Adrenal gland (tissue), 12 donors: Measurements from ENCODE around the gene ZNF837. TPM values are rescaled to one million over a fixed set of nuclear protein-coding genes. Genes with fewer than 3 reads are reported as not detected.

Experiments
- DNase-seq, 7 donors: peaks; one replicate each; pipeline ENCODE4 v3.0.0-alpha.2; 2019 to 2020
- H3K27ac ChIP-seq, 5 donors: fragments of 200-600 bp; sonication (generic) in 4 of 5; 1 replicate in 3 of 5; 2 replicates in 2 of 5; pipeline versions ENCODE4 v1.5.1 to v1.8.0; 2016 to 2020; ENCODE audit warnings: mild to moderate bottlenecking in 1 of 5
- H3K27me3 ChIP-seq: fragments of 200-600 bp; 2 replicates; pipeline ENCODE4 v1.8.0; 2021
- H3K36me3 ChIP-seq, 2 donors: fragments of 200-600 bp; replicated peaks in 1 of 2; 1 replicate in 1 of 2; 2 replicates in 1 of 2; pipeline versions ENCODE4 v1.5.1 to v1.8.0; 2018 to 2022
- H3K4me1 ChIP-seq, 2 donors: fragments of 200-600 bp; replicated peaks in 1 of 2; 1 replicate in 1 of 2; 2 replicates in 1 of 2; pipeline versions ENCODE4 v1.5.1 to v1.8.0; 2018 to 2021
- H3K4me3 ChIP-seq, 4 donors: fragments of 200-600 bp; sonication (generic) in 3 of 4; one replicate each; pipeline ENCODE4 v1.5.1; 2016 to 2018
- H3K9me3 ChIP-seq, 3 donors: fragments of 200-600 bp; sonication (generic) in 1 of 3; replicated peaks in 1 of 3; 1 replicate in 2 of 3; 2 replicates in 1 of 3; pipeline versions ENCODE4 v1.5.1 to v1.8.0; 2016 to 2021
- POLR2A ChIP-seq, 2 donors: fragments of 450-650 bp; IDR thresholded peaks; one replicate each; pipeline ENCODE4 v1.6.1; 2017; ENCODE audit warnings: antibody characterized with exemption in 2 of 2, mild to moderate bottlenecking in 2 of 2, moderate library complexity in 1 of 2
- WGBS, 4 donors: extraction: QIAGEN DNeasy Blood & Tissue Kit in 2 of 4; methylation state at CpG; one replicate each; pipeline versions ENCODE4 v1.1.5 to v1.1.7; 2013 to 2017; 5-methylcytosine and 5-hydroxymethylcytosine counted together
- intact Hi-C, 2 donors: fragments of 100-400 bp; cut with DNase I; formaldehyde crosslinking; loops; one replicate each; pipeline versions ENCODE4 v1.14.1 to v1.15.0; 2022 to 2023
- polyA plus RNA-seq, 3 donors: library from polyadenylated mRNA; stranded (reverse); fragments of 200-250 nt in 2 of 3; fragments of 350-450 nt in 1 of 3; fragmentation: Illumina TruSeq in 1 of 3; extraction: RNeasy Lipid Tissue Mini Kit (QIAGEN cat#74804) in 1 of 3; gene quantifications; one replicate each; pipeline ENCODE4 v1.2.3, GENCODE V29; 2013 to 2014
- total RNA-seq, 9 donors: library from RNA; depleted of rRNA in 4 of 9; stranded (reverse); fragments of >200 nt in 4 of 9; fragments of 120-200 nt in 1 of 9; fragmentation: NEBNext Ultra II Directional in 1 of 9; extraction: Animal tissue kit (Norgen Biotek cat#: 25700) in 1 of 9; gene quantifications; one replicate each; pipeline versions ENCODE4 v1.1.0 to v1.2.4, GENCODE V29; 2013 to 2023
- TF ChIP-seq, protein P1 (sequence below), 6 experiments: fragments of 450-650 bp in 4 of 6; fragments of 200-600 bp in 2 of 6; sonication (generic) in 1 of 6; IDR thresholded peaks; 1 replicate in 5 of 6; 2 replicates in 1 of 6; pipeline versions ENCODE4 v1.5.1 to v1.8.0; 2016 to 2021; ENCODE audit warnings: antibody characterized with exemption in 6 of 6, mild to moderate bottlenecking in 2 of 6, moderate library complexity in 1 of 6
- donor health status: healthy with polysubstance abuse.
- donor health status: Bipolar disorder and iron deficiency.
- donor health status: DM: yes; HTN: yes; CAD: no.
- donor health status: DM: no; HTN: no; CAD: no.
- donor health status: DM: no; HTN: no; CAD: no.
- donor health status: DM: yes; HTN: yes; CAD: no.

Gene ZNF837
- total and polyA plus RNA-seq, 12 donors = 0.09 to 10.5 (median 4.6) TPM

GRCh38 chr19:58352760-58353671, 27.8 kb downstream of the ZNF837 start, which contains the start of gene A1BG:
Gene A1BG, minus strand, starts transcription at chr19:58353492. Its CDS starts 55 bp downstream, at chr19:58353437.
- Histone ChIP-seq H3K27me3 (peaks cover 37% of the 10 kb centered on the region), H3K4me1 (peaks cover 9 to 23% of the 10 kb centered on the region in 2 donors), H3K27ac (no peak within 1 kb of the TSS), H3K9me3 (no peaks in the 10 kb centered on the region), H3K4me3 (no peak within 1 kb of the TSS), H3K36me3 (no peaks in the 10 kb centered on the region)
- intact Hi-C loops = no loop called here
- DNase-seq = no peak
- WGBS, 4 donors = 56 to 79% (median 77%) methylated on average over 9 to 26 of the region's 26 CpGs
- TF ChIP-seq, protein P1, sequence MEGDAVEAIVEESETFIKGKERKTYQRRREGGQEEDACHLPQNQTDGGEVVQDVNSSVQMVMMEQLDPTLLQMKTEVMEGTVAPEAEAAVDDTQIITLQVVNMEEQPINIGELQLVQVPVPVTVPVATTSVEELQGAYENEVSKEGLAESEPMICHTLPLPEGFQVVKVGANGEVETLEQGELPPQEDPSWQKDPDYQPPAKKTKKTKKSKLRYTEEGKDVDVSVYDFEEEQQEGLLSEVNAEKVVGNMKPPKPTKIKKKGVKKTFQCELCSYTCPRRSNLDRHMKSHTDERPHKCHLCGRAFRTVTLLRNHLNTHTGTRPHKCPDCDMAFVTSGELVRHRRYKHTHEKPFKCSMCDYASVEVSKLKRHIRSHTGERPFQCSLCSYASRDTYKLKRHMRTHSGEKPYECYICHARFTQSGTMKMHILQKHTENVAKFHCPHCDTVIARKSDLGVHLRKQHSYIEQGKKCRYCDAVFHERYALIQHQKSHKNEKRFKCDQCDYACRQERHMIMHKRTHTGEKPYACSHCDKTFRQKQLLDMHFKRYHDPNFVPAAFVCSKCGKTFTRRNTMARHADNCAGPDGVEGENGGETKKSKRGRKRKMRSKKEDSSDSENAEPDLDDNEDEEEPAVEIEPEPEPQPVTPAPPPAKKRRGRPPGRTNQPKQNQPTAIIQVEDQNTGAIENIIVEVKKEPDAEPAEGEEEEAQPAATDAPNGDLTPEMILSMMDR (IDR thresholded peaks at IDR 0.05) = no peak
- TF ChIP-seq POLR2A (IDR thresholded peaks at IDR 0.05) = no peak

GRCh38 chr19:58351990-58352755, 28.7 kb downstream of the ZNF837 start:
- no peaks in the 10 kb centered on the region for H3K9me3 ChIP-seq
- H3K4me1 ChIP-seq = peaks cover 9 to 23% of the 10 kb centered on the region in 2 donors
- H3K27me3 ChIP-seq = peaks cover 36% of the 10 kb centered on the region
- no peaks in the 10 kb centered on the region for H3K36me3 ChIP-seq
- 76 to 81% (median 79%) methylated on average over 19 to 23 of the region's 23 CpGs for WGBS, 4 donors
- no peak for DNase-seq
- TF ChIP-seq, protein P1 (IDR thresholded peaks at IDR 0.05) = no peak
- TF ChIP-seq POLR2A (IDR thresholded peaks at IDR 0.05) = no peak
- H3K4me3 ChIP-seq = no peak overlapping the region
- intact Hi-C loops = no loop called here
- H3K27ac ChIP-seq = no peak overlapping the region

DNA sequence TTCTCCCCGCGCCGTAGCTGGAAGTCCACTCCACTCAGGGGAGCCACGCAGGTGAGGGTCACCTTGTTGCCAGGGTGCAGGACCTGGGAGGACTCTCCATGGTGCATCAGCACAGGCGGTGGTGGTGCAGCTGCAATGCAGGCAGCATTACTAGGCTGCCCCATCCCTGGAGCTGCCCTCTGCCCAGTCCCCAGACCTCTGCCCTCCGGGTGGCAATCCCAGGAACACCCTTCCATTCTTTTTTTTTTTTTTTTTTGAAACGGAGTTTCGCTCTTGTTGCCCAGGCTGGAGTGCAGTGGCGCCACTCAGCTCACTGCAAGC, 29.3 kb downstream of the ZNF837 start:
- H3K4me3 ChIP-seq = no peak overlapping the region
- H3K9me3 ChIP-seq = no peaks in the 10 kb centered on the region
- no peaks in the 10 kb centered on the region for H3K36me3 ChIP-seq
- peaks cover 29% of the 10 kb centered on the region for H3K27me3 ChIP-seq
- TF ChIP-seq, protein P1 (IDR thresholded peaks at IDR 0.05) = no peak
- TF ChIP-seq POLR2A (IDR thresholded peaks at IDR 0.05) = no peak
- intact Hi-C loops = no loop called here
- H3K27ac ChIP-seq = no peak overlapping the region
- no peak for DNase-seq
- WGBS, 4 donors = 86 to 90% (median 89%) methylated on average over 8 to 9 of the region's 9 CpGs
- H3K4me1 ChIP-seq = peaks cover 9 to 17% of the 10 kb centered on the region in 2 donors

DNA sequence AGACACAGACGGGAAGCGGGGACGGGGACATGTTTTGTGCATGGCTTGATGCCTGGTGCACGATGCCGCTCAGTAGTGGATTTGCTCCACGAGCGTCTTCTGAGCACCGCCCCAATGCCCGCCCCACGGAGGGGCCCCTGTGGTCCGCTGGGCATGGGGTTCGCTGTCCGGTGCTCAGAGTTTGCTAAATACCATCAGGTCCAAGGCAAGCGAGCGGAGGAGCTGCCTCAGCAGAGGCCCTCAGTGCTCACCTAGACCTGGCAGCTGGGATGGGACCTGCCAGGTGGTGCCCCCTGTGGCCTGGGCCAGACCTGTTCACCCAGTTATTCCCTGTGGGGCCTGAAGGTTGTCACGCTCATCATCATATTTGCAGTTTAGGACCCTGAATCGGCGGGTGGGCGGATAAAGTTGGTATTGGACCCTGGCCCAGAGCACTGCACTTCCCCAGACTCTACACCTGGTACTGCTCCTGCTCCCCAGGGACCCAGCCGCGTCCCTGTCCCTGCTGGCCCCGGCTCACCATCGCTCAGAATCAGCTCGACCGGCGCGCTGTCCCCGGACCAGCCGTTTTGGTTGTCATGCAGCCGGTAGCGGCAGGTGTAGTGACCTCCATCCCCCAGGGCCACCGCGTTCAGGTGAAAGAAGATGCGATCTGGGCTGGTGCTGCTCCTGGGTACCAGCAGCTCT, 29.8 kb downstream of the ZNF837 start:
- H3K4me3 ChIP-seq = no peak overlapping the region
- H3K9me3 ChIP-seq = no peaks in the 10 kb centered on the region
- no peak overlapping the region for H3K27ac ChIP-seq
- TF ChIP-seq POLR2A (IDR thresholded peaks at IDR 0.05) = no peak
- TF ChIP-seq, protein P1 (IDR thresholded peaks at IDR 0.05) = no peak
- H3K4me1 ChIP-seq = peaks cover 9 to 14% of the 10 kb centered on the region in 2 donors
- no peak for DNase-seq
- H3K36me3 ChIP-seq = no peaks in the 10 kb centered on the region
- WGBS, 4 donors = 56 to 72% (median 61%) methylated on average over 9 to 34 of the region's 34 CpGs
- peaks cover 24% of the 10 kb centered on the region for H3K27me3 ChIP-seq
- intact Hi-C loops = no loop called here
